Muscle layer of duodenum (tissue), 2 donors: Measurements from ENCODE around the gene BAZ1B.

Experiments used
- H3K27ac ChIP-seq: one replicate; pipeline ENCODE4 v1.7.0; 2013; ENCODE audit warnings: mild to moderate bottlenecking, low read length
- H3K27me3 ChIP-seq: one replicate; pipeline ENCODE4 v1.7.0; 2013; ENCODE audit warnings: low read depth, mild to moderate bottlenecking, control low read depth, low read length
- H3K36me3 ChIP-seq, 2 donors: one replicate each; pipeline ENCODE4 v1.7.0; 2013; ENCODE audit warnings: low read length in 2 of 2, control low read depth in 1 of 2, mild to moderate bottlenecking in 1 of 2; ENCODE audit not compliant: insufficient read depth in 2 of 2, control insufficient read depth in 1 of 2
- H3K4me1 ChIP-seq, 2 donors: one replicate each; pipeline ENCODE4 v1.7.0; 2013; ENCODE audit warnings: low read length in 2 of 2, mild to moderate bottlenecking in 2 of 2, control low read depth in 1 of 2, moderate library complexity in 1 of 2; ENCODE audit not compliant: insufficient read depth in 2 of 2, control insufficient read depth in 1 of 2
- H3K4me3 ChIP-seq, 2 donors: one replicate each; pipeline ENCODE4 v1.7.0; 2013; ENCODE audit warnings: low read length in 2 of 2, low read depth in 1 of 2, mild to moderate bottlenecking in 1 of 2
- H3K9me3 ChIP-seq, 2 donors: one replicate each; pipeline ENCODE4 v1.7.0; 2013; ENCODE audit warnings: low read length in 2 of 2, control low read depth in 1 of 2, mild to moderate bottlenecking in 1 of 2; ENCODE audit not compliant: control insufficient read depth in 1 of 2
- donor health status: healthy.

BAZ1B gene

DNA sequence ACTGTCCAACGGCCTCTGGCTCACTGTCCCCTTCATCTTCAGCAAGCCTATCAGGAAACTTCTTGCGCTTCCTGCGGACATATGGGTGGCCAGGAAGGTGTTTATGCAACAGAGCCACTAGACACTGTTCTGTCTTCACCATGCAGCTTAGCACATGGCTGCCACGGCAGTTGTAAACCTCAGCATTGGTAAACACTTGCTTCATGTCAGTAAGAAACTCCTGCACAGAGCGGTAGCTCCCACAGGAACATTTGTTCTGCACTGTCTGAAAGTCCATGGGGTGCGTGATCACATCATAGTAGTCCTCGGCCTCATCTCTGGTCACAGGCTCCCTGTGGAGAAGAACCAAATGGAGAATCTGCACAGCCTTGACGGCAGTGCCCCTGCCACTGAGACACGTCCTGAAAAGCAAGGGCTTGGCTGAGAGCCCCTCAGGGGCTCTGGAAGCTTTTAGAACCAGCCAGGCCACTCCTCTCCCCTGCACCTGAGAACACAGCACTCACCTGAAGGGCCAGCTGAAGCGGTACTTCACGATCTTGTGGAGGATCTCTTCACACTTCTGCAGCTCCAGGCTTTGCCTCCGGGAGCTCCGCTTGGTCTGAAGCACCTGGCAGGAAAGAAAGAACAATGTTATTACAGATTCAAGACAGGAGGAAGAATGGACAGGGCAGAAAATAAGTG lies 79.7 kb downstream of the BAZ1B start:
- H3K36me3 ChIP-seq, result peaks cover 59 to 79% of the 10 kb centered on the region in 2 donors
- H3K4me1 ChIP-seq, result no peaks in the 10 kb centered on the region
- H3K27ac ChIP-seq, result no peak overlapping the region

DNA sequence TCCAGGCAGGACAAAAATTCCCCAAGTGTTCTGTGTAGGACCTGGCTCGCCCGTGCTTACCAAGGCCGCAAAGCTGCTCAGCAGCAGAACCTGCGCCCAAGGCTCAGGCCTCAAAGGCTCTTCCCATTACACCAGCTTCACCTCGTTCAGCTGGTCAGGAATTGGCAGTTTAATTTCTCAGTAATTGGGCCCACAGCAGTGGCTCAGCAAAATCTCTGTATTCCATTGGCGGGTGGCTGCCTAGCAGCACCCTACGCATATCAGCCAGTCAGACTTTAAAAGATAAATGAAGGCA lies 82.7 kb downstream of the BAZ1B start:
- peaks cover 35 to 50% of the 10 kb centered on the region in 2 donors for H3K36me3 ChIP-seq
- H3K4me3 ChIP-seq, result no peak overlapping the region
- H3K4me1 ChIP-seq, result no peaks in the 10 kb centered on the region
- H3K9me3 ChIP-seq, result no peaks in the 10 kb centered on the region
- H3K27ac ChIP-seq, result no peak overlapping the region
- no peaks in the 10 kb centered on the region for H3K27me3 ChIP-seq

More for the DNA sequence above, 79.7 kb downstream of the BAZ1B start:
- no peaks in the 10 kb centered on the region for H3K27me3 ChIP-seq
- no peaks in the 10 kb centered on the region for H3K9me3 ChIP-seq
- H3K4me3 ChIP-seq, result no peak overlapping the region

DNA sequence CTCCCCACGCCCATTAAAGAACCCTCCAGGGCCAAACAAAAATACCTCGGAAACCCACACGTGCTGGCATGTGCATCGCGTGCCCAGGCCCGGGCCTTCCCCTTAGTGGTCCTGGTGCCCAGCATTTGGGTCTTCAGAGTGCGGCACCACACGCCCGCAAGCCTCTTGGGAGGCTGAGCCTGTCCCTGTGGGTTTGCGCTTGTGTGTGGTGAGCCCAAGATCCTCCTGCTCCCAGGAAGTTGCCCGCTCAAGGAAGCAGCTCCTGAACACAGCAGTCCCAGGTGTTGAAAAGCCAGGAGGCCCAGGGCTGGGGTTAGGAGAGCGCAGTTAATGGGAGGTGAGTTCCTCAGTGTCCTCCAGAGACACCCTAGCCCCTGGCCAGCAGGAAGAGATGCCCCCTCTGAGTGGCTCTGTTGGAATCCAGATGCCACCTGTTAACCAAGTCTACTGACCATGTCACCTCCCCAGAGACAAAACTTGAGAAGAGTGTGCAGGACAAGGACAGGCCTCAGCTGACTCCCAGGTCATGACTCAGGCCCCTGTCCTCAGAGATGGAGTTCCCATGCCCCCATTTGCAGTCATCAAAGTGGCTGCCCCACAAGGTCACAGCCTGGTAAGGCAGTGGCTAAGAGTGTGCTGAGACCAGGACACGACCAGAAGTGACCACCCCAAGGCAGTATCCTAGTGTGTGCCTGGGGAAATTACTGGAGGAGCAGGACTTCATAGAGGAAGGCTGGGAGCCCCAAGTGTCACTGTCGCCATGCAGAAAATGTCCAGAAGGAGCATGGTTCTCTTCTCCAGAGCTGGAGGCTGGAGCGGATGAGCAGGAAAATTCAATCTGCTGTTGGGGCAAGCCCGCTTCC lies 83.3 kb downstream of the BAZ1B start:
- Histone ChIP-seq H3K4me3 (no peak overlapping the region), H3K36me3 (peaks cover 29 to 45% of the 10 kb centered on the region in 2 donors), H3K4me1 (no peaks in the 10 kb centered on the region), H3K9me3 (no peaks in the 10 kb centered on the region), H3K27me3 (no peaks in the 10 kb centered on the region), H3K27ac (no peak overlapping the region)

GRCh38 chr7:73437621-73438416 lies 84.3 kb downstream of the BAZ1B start:
- Histone ChIP-seq H3K4me1 (no peaks in the 10 kb centered on the region), H3K9me3 (no peaks in the 10 kb centered on the region), H3K27me3 (no peaks in the 10 kb centered on the region), H3K27ac (no peak overlapping the region), H3K36me3 (peaks cover 19 to 35% of the 10 kb centered on the region in 2 donors), H3K4me3 (no peak overlapping the region)

DNA sequence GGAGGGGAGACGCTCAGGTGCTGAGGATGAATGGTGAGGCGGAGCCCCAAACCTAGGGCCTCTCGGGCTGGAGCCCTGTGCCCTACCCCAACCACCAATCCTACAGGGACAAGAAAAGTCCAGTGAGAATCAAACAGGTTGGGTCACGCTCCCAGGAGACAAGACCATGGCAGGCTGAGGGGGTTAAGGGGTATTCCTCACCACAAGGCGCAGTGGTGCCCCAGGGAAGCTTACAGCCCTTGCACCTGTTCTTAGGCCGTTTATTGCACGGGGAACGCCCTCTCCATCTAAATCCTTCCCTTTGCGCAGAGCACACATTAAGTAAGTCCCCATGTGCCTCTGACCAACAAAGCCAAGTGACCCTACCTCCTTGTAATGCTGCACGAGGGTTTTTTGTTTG lies 85.0 kb downstream of the BAZ1B start:
- Histone ChIP-seq H3K27me3 (no peaks in the 10 kb centered on the region), H3K36me3 (peaks cover 12 to 28% of the 10 kb centered on the region in 2 donors), H3K9me3 (no peaks in the 10 kb centered on the region), H3K4me3 (no peak overlapping the region), H3K27ac (no peak overlapping the region), H3K4me1 (no peaks in the 10 kb centered on the region)

- no peaks in the 10 kb centered on the region for H3K9me3 ChIP-seq
- no peaks in the 10 kb centered on the region for H3K4me1 ChIP-seq
- no peak overlapping the region for H3K4me3 ChIP-seq
- no peaks in the 10 kb centered on the region for H3K27me3 ChIP-seq
- H3K27ac ChIP-seq, result no peak overlapping the region
- peaks cover 7 to 21% of the 10 kb centered on the region in 2 donors for H3K36me3 ChIP-seq
Measured at GRCh38 chr7:73436031-73436929, 85.8 kb downstream of the BAZ1B start.

DNA sequence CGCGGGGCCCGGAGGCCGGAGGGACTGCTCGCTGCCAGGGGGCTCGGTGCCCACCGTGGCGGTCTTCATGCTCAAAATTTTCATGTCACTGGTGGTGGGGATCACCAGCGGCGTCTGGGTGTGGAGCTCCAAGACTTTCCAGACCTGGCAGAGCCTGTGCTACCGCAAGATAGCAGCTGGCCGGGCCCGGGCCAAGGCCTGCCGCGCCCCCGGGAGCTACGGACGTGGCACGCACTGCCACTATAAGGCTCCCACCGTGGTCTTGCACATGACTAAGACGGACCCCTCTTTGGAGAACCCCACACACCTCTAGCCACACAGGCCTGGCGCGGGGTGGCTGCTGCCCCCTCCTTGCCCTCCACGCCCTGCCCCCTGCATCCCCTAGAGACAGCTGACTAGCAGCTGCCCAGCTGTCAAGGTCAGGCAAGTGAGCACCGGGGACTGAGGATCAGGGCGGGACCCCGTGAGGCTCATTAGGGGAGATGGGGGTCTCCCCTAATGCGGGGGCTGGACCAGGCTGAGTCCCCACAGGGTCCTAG lies 86.6 kb downstream of the BAZ1B start:
- Histone ChIP-seq H3K4me1 (no peaks in the 10 kb centered on the region), H3K9me3 (no peaks in the 10 kb centered on the region), H3K27ac (no peak overlapping the region), H3K4me3 (no peak overlapping the region), H3K27me3 (no peaks in the 10 kb centered on the region), H3K36me3 (peaks cover 2 to 15% of the 10 kb centered on the region in 2 donors)

DNA sequence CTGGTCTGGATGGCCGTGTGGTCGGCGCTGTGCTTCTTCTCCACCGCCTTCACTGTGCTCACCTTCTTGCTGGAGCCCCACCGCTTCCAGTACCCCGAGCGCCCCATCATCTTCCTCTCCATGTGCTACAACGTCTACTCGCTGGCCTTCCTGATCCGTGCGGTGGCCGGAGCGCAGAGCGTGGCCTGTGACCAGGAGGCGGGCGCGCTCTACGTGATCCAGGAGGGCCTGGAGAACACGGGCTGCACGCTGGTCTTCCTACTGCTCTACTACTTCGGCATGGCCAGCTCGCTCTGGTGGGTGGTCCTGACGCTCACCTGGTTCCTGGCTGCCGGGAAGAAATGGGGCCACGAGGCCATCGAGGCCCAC lies 87.4 kb downstream of the BAZ1B start:
- Histone ChIP-seq H3K36me3 (peaks cover 0 to 8% of the 10 kb centered on the region in 2 donors), H3K9me3 (no peaks in the 10 kb centered on the region), H3K4me1 (no peaks in the 10 kb centered on the region), H3K4me3 (no peak overlapping the region), H3K27me3 (no peaks in the 10 kb centered on the region), H3K27ac (no peak overlapping the region)

DNA sequence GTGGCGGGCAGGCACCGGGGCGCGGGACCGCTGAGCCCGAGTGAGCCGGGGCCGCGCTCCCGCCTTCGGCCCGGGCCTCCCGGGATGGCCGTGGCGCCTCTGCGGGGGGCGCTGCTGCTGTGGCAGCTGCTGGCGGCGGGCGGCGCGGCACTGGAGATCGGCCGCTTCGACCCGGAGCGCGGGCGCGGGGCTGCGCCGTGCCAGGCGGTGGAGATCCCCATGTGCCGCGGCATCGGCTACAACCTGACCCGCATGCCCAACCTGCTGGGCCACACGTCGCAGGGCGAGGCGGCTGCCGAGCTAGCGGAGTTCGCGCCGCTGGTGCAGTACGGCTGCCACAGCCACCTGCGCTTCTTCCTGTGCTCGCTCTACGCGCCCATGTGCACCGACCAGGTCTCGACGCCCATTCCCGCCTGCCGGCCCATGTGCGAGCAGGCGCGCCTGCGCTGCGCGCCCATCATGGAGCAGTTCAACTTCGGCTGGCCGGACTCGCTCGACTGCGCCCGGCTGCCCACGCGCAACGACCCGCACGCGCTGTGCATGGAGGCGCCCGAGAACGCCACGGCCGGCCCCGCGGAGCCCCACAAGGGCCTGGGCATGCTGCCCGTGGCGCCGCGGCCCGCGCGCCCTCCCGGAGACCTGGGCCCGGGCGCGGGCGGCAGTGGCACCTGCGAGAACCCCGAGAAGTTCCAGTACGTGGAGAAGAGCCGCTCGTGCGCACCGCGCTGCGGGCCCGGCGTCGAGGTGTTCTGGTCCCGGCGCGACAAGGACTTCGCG lies 88.0 kb downstream of the BAZ1B start:
- Histone ChIP-seq H3K27ac (no peak overlapping the region), H3K4me1 (peaks cover 0 to 3% of the 10 kb centered on the region in 2 donors), H3K4me3 (peak overlapping the region in 1 of 2 donors; percentile 49), H3K9me3 (no peaks in the 10 kb centered on the region), H3K36me3 (peaks cover 0 to 3% of the 10 kb centered on the region in 2 donors), H3K27me3 (no peaks in the 10 kb centered on the region)

DNA sequence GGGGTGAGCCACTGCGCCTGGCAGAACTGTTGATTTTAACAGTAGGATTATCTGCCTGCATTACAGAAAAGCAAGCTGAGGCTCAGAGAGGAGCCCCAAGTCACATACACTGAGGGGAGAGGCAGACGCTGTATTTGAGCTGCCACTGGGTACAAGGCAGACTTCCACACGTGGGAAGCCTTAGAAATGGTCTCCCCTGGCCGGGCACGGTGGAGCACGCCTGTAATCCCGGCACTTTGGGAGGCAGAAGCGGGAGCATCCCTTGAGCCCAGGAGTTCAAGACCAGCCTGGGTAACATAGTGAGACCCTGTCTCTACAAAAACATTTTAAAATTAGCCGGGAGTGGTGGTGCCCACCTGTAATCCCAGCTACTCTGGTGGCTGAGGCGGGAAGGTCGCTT lies 89.4 kb downstream of the BAZ1B start:
- Histone ChIP-seq H3K27me3 (no peaks in the 10 kb centered on the region), H3K4me1 (peaks cover 0 to 5% of the 10 kb centered on the region in 2 donors), H3K36me3 (no peaks in the 10 kb centered on the region), H3K9me3 (no peaks in the 10 kb centered on the region), H3K4me3 (no peak overlapping the region), H3K27ac (no peak overlapping the region)
